PFSK-1 (cell line): Measurements from ENCODE around the gene CLTCL1.

ENCODE experiments used
- POLR2AphosphoS5 ChIP-seq: IDR thresholded peaks from 2 replicates; pipeline ENCODE4 v1.6.1; 2012; ENCODE audit warnings: low read depth, mild to moderate bottlenecking, control low read depth, low read length, moderate library complexity
- SIN3A ChIP-seq: IDR thresholded peaks from 2 replicates; pipeline ENCODE4 v1.6.1; 2012; ENCODE audit warnings: mild to moderate bottlenecking, low read length, moderate library complexity, borderline replicate concordance; ENCODE audit not compliant: insufficient read depth
- TAF1 ChIP-seq: IDR thresholded peaks from 2 replicates; pipeline ENCODE4 v1.6.1; 2012; ENCODE audit warnings: low read length, control low read depth, borderline replicate concordance; ENCODE audit not compliant: insufficient read depth
- TF ChIP-seq, protein P1 (sequence below), 2 experiments: IDR thresholded peaks; 2 replicates each; pipeline versions ENCODE4 v1.6.1 to v1.8.0; 2011 to 2012; ENCODE audit warnings: low read depth in 2 of 2, low read length in 2 of 2, control low read depth in 1 of 2, inconsistent platforms in 1 of 2, mild to moderate bottlenecking in 1 of 2, moderate library complexity in 1 of 2; ENCODE audit not compliant: insufficient read depth in 1 of 2

DNA sequence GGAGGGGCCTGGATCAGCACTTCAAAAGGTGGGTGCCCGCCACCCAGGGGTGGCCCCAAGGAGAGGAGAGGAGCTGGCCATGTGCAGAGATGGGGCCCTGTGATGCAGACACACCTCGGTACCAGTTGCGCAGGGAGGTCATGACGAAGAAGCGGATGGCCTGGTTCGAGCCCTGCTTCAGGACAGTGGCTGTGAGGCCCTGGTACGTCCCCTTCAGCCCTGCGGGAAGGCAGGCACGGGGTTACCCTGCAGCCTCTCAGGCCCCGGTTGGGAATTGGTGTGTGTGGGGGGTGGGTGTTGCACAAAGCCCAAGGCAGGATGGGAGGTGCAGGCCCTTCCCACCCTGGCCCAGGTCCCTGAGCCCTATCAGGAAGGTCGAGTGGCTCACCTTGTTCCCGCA, 114.8 kb downstream of the CLTCL1 start:
- TF ChIP-seq TAF1, result no peak
- no peak for TF ChIP-seq SIN3A
- TF ChIP-seq, protein P1, sequence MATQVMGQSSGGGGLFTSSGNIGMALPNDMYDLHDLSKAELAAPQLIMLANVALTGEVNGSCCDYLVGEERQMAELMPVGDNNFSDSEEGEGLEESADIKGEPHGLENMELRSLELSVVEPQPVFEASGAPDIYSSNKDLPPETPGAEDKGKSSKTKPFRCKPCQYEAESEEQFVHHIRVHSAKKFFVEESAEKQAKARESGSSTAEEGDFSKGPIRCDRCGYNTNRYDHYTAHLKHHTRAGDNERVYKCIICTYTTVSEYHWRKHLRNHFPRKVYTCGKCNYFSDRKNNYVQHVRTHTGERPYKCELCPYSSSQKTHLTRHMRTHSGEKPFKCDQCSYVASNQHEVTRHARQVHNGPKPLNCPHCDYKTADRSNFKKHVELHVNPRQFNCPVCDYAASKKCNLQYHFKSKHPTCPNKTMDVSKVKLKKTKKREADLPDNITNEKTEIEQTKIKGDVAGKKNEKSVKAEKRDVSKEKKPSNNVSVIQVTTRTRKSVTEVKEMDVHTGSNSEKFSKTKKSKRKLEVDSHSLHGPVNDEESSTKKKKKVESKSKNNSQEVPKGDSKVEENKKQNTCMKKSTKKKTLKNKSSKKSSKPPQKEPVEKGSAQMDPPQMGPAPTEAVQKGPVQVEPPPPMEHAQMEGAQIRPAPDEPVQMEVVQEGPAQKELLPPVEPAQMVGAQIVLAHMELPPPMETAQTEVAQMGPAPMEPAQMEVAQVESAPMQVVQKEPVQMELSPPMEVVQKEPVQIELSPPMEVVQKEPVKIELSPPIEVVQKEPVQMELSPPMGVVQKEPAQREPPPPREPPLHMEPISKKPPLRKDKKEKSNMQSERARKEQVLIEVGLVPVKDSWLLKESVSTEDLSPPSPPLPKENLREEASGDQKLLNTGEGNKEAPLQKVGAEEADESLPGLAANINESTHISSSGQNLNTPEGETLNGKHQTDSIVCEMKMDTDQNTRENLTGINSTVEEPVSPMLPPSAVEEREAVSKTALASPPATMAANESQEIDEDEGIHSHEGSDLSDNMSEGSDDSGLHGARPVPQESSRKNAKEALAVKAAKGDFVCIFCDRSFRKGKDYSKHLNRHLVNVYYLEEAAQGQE (IDR thresholded peaks at IDR 0.05; ENCODE audit: insufficient read depth in 1 of 2, low read depth in 2 of 2, low read length in 2 of 2), result no peak
- TF ChIP-seq POLR2AphosphoS5, result no peak
